Lower leg skin (tissue), 4 donors: Measurements from ENCODE around the gene SMOC2. TPM values are rescaled to one million over a fixed set of nuclear protein-coding genes. Genes with fewer than 3 reads are reported as not detected.
"Not testable (repeated sequence)": the region's sequence is repeated elsewhere in the genome, so short reads cannot be mapped to it uniquely, and the experiment has no call there.

Source experiments
- DNase-seq, 2 donors: peaks; one replicate each; pipeline ENCODE4 v3.0.0-alpha.2; 2019; ENCODE audit warnings: low spot score in 2 of 2
- H3K4me3 ChIP-seq: fragments of 200-600 bp; sonication (generic); 2 replicates; pipeline ENCODE4 v1.5.1; 2017; ENCODE audit warnings: mild to moderate bottlenecking, low read depth; ENCODE audit not compliant: poor library complexity, severe bottlenecking
- POLR2A ChIP-seq, 2 donors: fragments of 450-650 bp; IDR thresholded peaks; one replicate each; pipeline ENCODE4 v1.6.1; 2016 to 2017; ENCODE audit warnings: antibody characterized with exemption in 2 of 2, mild to moderate bottlenecking in 1 of 2, moderate library complexity in 1 of 2
- WGBS, 2 donors: methylation state at CpG; one replicate each; pipeline ENCODE4 v1.1.5; 2018; 5-methylcytosine and 5-hydroxymethylcytosine counted together
- intact Hi-C: fragments of 100-400 bp; cut with DNase I; formaldehyde crosslinking; loops from one replicate; pipeline ENCODE4 v1.15.0; 2023; ENCODE audit warnings: low total_unique reads
- total RNA-seq, 4 donors: library from RNA; depleted of rRNA; stranded (reverse); fragments of >200 nt; gene quantifications; one replicate each; pipeline ENCODE4 v1.1.0, GENCODE V29; 2016
- TF ChIP-seq, protein P1 (sequence below), 3 donors: fragments of 450-650 bp; IDR thresholded peaks; one replicate each; pipeline ENCODE4 v1.5.1; 2016; ENCODE audit warnings: antibody characterized with exemption in 3 of 3, mild to moderate bottlenecking in 3 of 3, moderate library complexity in 2 of 3

Gene SMOC2
- total RNA-seq, 4 donors from 2014 or later = 12.5 to 26.1 (median 13.0) TPM

GRCh38 chr6:168675375-168675774 lies 234.4 kb downstream of the SMOC2 start:
- TF ChIP-seq, protein P1, sequence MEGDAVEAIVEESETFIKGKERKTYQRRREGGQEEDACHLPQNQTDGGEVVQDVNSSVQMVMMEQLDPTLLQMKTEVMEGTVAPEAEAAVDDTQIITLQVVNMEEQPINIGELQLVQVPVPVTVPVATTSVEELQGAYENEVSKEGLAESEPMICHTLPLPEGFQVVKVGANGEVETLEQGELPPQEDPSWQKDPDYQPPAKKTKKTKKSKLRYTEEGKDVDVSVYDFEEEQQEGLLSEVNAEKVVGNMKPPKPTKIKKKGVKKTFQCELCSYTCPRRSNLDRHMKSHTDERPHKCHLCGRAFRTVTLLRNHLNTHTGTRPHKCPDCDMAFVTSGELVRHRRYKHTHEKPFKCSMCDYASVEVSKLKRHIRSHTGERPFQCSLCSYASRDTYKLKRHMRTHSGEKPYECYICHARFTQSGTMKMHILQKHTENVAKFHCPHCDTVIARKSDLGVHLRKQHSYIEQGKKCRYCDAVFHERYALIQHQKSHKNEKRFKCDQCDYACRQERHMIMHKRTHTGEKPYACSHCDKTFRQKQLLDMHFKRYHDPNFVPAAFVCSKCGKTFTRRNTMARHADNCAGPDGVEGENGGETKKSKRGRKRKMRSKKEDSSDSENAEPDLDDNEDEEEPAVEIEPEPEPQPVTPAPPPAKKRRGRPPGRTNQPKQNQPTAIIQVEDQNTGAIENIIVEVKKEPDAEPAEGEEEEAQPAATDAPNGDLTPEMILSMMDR (IDR thresholded peaks at IDR 0.05) = no peak
- no peak for TF ChIP-seq POLR2A (IDR thresholded peaks at IDR 0.05)
- intact Hi-C loops = no loop called here
- DNase-seq = no peak
- 72 to 74% methylated on average over 11 of the region's 11 CpGs for WGBS, 2 donors
- H3K4me3 ChIP-seq = no peak overlapping the region

- no peak for DNase-seq
- intact Hi-C loops = no loop called here
- TF ChIP-seq, protein P1 (IDR thresholded peaks at IDR 0.05) = no peak
- no peak for TF ChIP-seq POLR2A (IDR thresholded peaks at IDR 0.05)
- 86 to 91% methylated on average over 11 of the region's 11 CpGs for WGBS, 2 donors
- no peak overlapping the region for H3K4me3 ChIP-seq
These were observed 235.1 kb downstream of the SMOC2 start for GRCh38 chr6:168675933-168676551.

DNA sequence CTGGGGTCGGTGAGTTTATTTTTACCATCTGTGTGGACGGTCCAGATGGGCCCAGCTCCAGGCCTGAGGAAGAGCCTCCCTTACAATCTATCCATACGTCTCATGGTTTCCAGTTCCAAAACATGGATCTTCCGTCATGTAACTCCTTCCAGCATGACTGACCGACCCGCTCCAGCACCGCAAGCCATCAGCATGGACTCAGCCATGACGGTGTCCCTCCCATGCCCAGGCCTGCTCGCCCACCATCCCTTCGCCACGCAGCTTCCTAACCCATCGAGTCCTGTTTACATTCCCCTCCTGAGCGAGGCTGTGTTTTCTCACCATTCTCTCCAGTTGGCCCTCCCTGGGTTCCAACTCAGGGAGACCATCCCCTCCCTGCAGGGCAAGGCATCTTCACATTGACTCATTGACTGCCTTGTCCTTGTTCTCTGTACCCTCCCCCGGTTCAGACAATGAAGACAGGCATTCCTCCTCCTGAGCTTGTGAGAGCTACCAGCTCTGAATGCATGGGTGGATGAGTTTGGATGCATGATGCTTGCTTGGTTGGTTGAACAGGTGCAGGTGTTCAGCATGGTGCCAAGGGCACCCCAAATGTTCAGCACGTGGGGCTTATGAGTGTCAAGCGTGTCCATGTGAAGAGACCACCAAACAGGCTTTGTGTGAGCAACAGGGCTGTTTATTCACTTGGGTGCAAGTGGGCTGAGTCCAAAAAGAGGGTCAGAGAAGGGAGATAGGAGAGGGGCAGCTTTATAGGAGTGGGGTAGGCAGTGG lies 235.8 kb downstream of the SMOC2 start:
- TF ChIP-seq, protein P1 (IDR thresholded peaks at IDR 0.05) = no peak
- no peak for TF ChIP-seq POLR2A (IDR thresholded peaks at IDR 0.05)
- no peak overlapping the region for H3K4me3 ChIP-seq
- DNase-seq = peak in 1 of 2 donors; percentile 80
- WGBS, 2 donors = 79 to 88% methylated on average over 15 to 16 of the region's 16 CpGs
- intact Hi-C loops = no loop called here

- DNase-seq, intact Hi-C loops, H3K4me3 ChIP-seq: not testable (repeated sequence)
- WGBS, 2 donors = 71 to 74% methylated on average over 6 of the region's 6 CpGs
These were observed 236.4 kb downstream of the SMOC2 start for GRCh38 chr6:168677323-168677781.

DNA sequence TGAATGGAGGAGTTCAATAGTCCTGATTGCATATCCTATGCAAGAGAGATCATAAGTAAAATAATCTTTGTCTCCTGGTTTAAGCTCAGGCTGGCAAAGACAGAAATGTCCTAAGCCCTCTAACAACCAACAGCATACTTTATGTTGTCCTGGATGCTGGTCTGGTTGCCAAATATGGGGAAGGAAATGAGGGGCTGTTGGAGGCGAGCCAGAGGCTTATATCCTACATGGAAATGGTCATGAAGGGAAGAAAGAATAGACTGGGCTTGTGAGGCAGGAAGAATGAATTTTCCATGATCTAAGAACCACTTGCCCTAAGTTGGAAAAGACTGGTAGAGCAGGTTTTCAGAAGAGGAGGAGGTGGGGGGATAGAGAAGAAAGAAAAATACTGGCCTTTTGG lies 237.1 kb downstream of the SMOC2 start:
- no peak for DNase-seq
- TF ChIP-seq POLR2A (IDR thresholded peaks at IDR 0.05) = no peak
- TF ChIP-seq, protein P1 (IDR thresholded peaks at IDR 0.05) = no peak
- H3K4me3 ChIP-seq = no peak overlapping the region
- intact Hi-C loops = no loop called here
- WGBS, 2 donors = 26 to 27% methylated on average over 1 of the region's 1 CpG

GRCh38 chr6:168678588-168678987 lies 237.6 kb downstream of the SMOC2 start:
- 40 to 46% methylated on average over 5 of the region's 5 CpGs for WGBS, 2 donors
- no peak for DNase-seq
- intact Hi-C loops = no loop called here
- H3K4me3 ChIP-seq = no peak overlapping the region
- TF ChIP-seq POLR2A (IDR thresholded peaks at IDR 0.05) = no peak
